C4-2B (cell line): ENCODE measurements around the gene TBC1D22A.

Experiments
- ZFX ChIP-seq: fragments of 450-650 bp; IDR thresholded peaks from 2 replicates; pipeline ENCODE4 v1.6.1; 2017
- TF ChIP-seq, protein P1 (sequence below): fragments of 450-650 bp; conservative IDR thresholded peaks from 2 replicates; pipeline ENCODE4 v1.5.1; 2017; ENCODE audit warnings: mild to moderate bottlenecking

- TF ChIP-seq, protein P1, sequence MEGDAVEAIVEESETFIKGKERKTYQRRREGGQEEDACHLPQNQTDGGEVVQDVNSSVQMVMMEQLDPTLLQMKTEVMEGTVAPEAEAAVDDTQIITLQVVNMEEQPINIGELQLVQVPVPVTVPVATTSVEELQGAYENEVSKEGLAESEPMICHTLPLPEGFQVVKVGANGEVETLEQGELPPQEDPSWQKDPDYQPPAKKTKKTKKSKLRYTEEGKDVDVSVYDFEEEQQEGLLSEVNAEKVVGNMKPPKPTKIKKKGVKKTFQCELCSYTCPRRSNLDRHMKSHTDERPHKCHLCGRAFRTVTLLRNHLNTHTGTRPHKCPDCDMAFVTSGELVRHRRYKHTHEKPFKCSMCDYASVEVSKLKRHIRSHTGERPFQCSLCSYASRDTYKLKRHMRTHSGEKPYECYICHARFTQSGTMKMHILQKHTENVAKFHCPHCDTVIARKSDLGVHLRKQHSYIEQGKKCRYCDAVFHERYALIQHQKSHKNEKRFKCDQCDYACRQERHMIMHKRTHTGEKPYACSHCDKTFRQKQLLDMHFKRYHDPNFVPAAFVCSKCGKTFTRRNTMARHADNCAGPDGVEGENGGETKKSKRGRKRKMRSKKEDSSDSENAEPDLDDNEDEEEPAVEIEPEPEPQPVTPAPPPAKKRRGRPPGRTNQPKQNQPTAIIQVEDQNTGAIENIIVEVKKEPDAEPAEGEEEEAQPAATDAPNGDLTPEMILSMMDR: no peak
- TF ChIP-seq ZFX: no peak
These were observed 259.1 kb downstream of the TBC1D22A start for GRCh38 chr22:47021371-47022074.
